Cardiac fibroblast (primary cell): ENCODE results near the gene BPTF.
A peak's percentile ranks its signal among the peaks of the same experiment; 100 is the strongest.
"Not testable (repeated sequence)": the region's sequence is repeated elsewhere in the genome, so short reads cannot be mapped to it uniquely, and the experiment has no call there.

Experiments
- DNase-seq, 2 donors: peaks; one replicate each; pipeline versions ENCODE4 v3.0.0 to v3.0.0-alpha.2; 2010; ENCODE audit warnings: low read depth in 2 of 2
- H3K4me3 ChIP-seq, 2 donors: replicated peaks in 1 of 2; 1 replicate in 1 of 2; 2 replicates in 1 of 2; pipeline ENCODE4 v1.5.1; 2011; ENCODE audit warnings: low read depth in 2 of 2, low read length in 2 of 2, mild to moderate bottlenecking in 2 of 2, moderate library complexity in 1 of 2
- CTCF ChIP-seq: IDR thresholded peaks from one replicate; pipeline ENCODE4 v1.5.1; 2011; ENCODE audit warnings: low read depth, mild to moderate bottlenecking, low read length, inconsistent platforms

Gene BPTF

GRCh38 chr17:67850991-67851631 lies 25.8 kb downstream of the BPTF start:
- DNase-seq, result no peak
- no peak for TF ChIP-seq CTCF
- H3K4me3 ChIP-seq, result no peak overlapping the region

- no peak for TF ChIP-seq CTCF
- no peak overlapping the region for H3K4me3 ChIP-seq
- no peak for DNase-seq
Observed at GRCh38 chr17:67853703-67854102, 28.4 kb downstream of the BPTF start.

- no peak overlapping the region for H3K4me3 ChIP-seq
- no peak for DNase-seq
- no peak for TF ChIP-seq CTCF
Observed at GRCh38 chr17:67854378-67854777, 29.1 kb downstream of the BPTF start.

GRCh38 chr17:67855504-67856324 lies 30.4 kb downstream of the BPTF start:
- H3K4me3 ChIP-seq, result no peak overlapping the region
- TF ChIP-seq CTCF, result no peak
- no peak for DNase-seq

GRCh38 chr17:67856402-67856801 lies 31.1 kb downstream of the BPTF start:
- not testable (repeated sequence) for DNase-seq, H3K4me3 ChIP-seq

- H3K4me3 ChIP-seq, result no peak overlapping the region
- TF ChIP-seq CTCF, result no peak
- peak in 1 of 2 donors; percentile 14 for DNase-seq
Observed at GRCh38 chr17:67862614-67863217, 37.4 kb downstream of the BPTF start.

- no peak for DNase-seq
- no peak for TF ChIP-seq CTCF
- H3K4me3 ChIP-seq, result no peak overlapping the region
Observed at GRCh38 chr17:67863624-67864247, 38.4 kb downstream of the BPTF start.
